ENCODE data around the gene MYNN. TPM values are rescaled to one million over a fixed set of nuclear protein-coding genes. Genes with fewer than 3 reads are reported as not detected.

MYNN gene
- total RNA-seq, 1 experiment from 2014 or later = 13.5 TPM

DNA sequence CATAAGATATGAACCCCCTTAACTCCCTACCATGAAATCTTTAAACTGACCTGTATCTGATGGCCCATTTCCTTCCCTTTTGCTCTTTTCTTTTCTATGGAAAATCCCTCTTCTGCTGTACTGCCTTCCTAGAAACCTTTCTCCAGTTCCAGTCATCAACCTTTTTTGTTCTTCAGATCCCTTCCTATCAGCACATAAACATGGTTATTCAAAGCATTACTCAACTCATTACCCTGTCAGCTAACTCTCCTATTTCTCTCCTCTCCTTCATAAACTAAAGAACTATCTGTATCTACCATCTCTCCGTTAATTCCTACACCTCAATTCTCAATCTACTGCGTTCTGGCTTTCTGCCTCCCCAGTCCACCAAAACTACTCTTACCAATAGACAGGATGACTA, 21.3 kb upstream of the MYNN start:
- no peaks in the 10 kb centered on the region for H3K79me2 ChIP-seq (ENCODE audit: insufficient read depth, low read length)
- H3K9ac ChIP-seq (ENCODE audit: low read length) = no peak overlapping the region
- ChIA-PET POLR2A (no interaction called here), CTCF (no interaction called here), RAD21 (ENCODE audit: low non-redundant PET in 1 of 2, low total read pairs in 2 of 2, uncharacterized antibody in 2 of 2, unreplicated experiment in 2 of 2) (no interaction called here)
- no peaks in the 10 kb centered on the region for H3K9me2 ChIP-seq (ENCODE audit: insufficient read depth)
- no peak overlapping the region for H3K4me3 ChIP-seq (replicated peaks in 1 of 2; ENCODE audit: low read depth in 1 of 2, low read length in 2 of 2)
- no peaks in the 10 kb centered on the region for H3K9me3 ChIP-seq (ENCODE audit: control insufficient read depth in 1 of 2, insufficient read depth in 1 of 2, low read depth in 1 of 2, low read length in 2 of 2)
- H4K20me1 ChIP-seq (ENCODE audit: insufficient read depth) = no peaks in the 10 kb centered on the region
- H3K4me1 ChIP-seq (ENCODE audit: control insufficient read depth in 1 of 2, insufficient read depth in 2 of 2, low read length in 2 of 2) = peaks cover 0 to 9% of the 10 kb centered on the region in 2 experiments; a peak in 1 of 4 replicates
- BruUV-seq (replicated peaks) = no TSS peak
- no peak overlapping the region for H3K27ac ChIP-seq (ENCODE audit: low read depth, low read length)
- H2AFZ ChIP-seq (ENCODE audit: low read depth, low read length, poor library complexity, severe bottlenecking) = no peak overlapping the region
- TF ChIP-seq RAD21 (IDR thresholded peaks at IDR 0.05; ENCODE audit: low read depth) (no peak), ZNF274 (IDR thresholded peaks at IDR 0.05; ENCODE audit: low read depth, low read length) (no peak), JUND (IDR thresholded peaks at IDR 0.05) (no peak), YY1 (IDR thresholded peaks at IDR 0.05; ENCODE audit: extremely low read depth, insufficient replicate concordance, low read depth, low read length) (no peak), EGR1 (IDR thresholded peaks at IDR 0.05; ENCODE audit: low read depth) (no peak), TCF7L2 (IDR thresholded peaks at IDR 0.05; ENCODE audit: borderline replicate concordance, extremely low read depth, insufficient read depth, insufficient read length) (no peak), POLR2A (IDR thresholded peaks at IDR 0.05; ENCODE audit: borderline replicate concordance, extremely low read depth, insufficient read depth, insufficient read length) (no peak), FOSL1 (IDR thresholded peaks at IDR 0.05; ENCODE audit: low read depth) (no peak), EZH2phosphoT487 (IDR thresholded peaks at IDR 0.05; ENCODE audit: borderline replicate concordance) (no peak), CEBPB (IDR thresholded peaks at IDR 0.05; ENCODE audit: low read depth) (no peak), ELF1 (IDR thresholded peaks at IDR 0.05; ENCODE audit: borderline replicate concordance, low read depth) (no peak), SRF (IDR thresholded peaks at IDR 0.05; ENCODE audit: low read depth) (no peak)
- TF ChIP-seq, protein P1, sequence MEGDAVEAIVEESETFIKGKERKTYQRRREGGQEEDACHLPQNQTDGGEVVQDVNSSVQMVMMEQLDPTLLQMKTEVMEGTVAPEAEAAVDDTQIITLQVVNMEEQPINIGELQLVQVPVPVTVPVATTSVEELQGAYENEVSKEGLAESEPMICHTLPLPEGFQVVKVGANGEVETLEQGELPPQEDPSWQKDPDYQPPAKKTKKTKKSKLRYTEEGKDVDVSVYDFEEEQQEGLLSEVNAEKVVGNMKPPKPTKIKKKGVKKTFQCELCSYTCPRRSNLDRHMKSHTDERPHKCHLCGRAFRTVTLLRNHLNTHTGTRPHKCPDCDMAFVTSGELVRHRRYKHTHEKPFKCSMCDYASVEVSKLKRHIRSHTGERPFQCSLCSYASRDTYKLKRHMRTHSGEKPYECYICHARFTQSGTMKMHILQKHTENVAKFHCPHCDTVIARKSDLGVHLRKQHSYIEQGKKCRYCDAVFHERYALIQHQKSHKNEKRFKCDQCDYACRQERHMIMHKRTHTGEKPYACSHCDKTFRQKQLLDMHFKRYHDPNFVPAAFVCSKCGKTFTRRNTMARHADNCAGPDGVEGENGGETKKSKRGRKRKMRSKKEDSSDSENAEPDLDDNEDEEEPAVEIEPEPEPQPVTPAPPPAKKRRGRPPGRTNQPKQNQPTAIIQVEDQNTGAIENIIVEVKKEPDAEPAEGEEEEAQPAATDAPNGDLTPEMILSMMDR (IDR thresholded peaks at IDR 0.05 in 2 of 3, conservative IDR thresholded peaks at IDR 0.05 in 1 of 3; ENCODE audit: borderline replicate concordance in 1 of 3, insufficient read depth in 1 of 3, low read depth in 2 of 3, low read length in 2 of 3) = no peak
- TF ChIP-seq, protein P2, sequence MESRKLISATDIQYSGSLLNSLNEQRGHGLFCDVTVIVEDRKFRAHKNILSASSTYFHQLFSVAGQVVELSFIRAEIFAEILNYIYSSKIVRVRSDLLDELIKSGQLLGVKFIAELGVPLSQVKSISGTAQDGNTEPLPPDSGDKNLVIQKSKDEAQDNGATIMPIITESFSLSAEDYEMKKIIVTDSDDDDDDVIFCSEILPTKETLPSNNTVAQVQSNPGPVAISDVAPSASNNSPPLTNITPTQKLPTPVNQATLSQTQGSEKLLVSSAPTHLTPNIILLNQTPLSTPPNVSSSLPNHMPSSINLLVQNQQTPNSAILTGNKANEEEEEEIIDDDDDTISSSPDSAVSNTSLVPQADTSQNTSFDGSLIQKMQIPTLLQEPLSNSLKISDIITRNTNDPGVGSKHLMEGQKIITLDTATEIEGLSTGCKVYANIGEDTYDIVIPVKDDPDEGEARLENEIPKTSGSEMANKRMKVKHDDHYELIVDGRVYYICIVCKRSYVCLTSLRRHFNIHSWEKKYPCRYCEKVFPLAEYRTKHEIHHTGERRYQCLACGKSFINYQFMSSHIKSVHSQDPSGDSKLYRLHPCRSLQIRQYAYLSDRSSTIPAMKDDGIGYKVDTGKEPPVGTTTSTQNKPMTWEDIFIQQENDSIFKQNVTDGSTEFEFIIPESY (IDR thresholded peaks at IDR 0.05; ENCODE audit: extremely low read depth, insufficient replicate concordance, low read length) = no peak
- TF ChIP-seq, protein P3, sequence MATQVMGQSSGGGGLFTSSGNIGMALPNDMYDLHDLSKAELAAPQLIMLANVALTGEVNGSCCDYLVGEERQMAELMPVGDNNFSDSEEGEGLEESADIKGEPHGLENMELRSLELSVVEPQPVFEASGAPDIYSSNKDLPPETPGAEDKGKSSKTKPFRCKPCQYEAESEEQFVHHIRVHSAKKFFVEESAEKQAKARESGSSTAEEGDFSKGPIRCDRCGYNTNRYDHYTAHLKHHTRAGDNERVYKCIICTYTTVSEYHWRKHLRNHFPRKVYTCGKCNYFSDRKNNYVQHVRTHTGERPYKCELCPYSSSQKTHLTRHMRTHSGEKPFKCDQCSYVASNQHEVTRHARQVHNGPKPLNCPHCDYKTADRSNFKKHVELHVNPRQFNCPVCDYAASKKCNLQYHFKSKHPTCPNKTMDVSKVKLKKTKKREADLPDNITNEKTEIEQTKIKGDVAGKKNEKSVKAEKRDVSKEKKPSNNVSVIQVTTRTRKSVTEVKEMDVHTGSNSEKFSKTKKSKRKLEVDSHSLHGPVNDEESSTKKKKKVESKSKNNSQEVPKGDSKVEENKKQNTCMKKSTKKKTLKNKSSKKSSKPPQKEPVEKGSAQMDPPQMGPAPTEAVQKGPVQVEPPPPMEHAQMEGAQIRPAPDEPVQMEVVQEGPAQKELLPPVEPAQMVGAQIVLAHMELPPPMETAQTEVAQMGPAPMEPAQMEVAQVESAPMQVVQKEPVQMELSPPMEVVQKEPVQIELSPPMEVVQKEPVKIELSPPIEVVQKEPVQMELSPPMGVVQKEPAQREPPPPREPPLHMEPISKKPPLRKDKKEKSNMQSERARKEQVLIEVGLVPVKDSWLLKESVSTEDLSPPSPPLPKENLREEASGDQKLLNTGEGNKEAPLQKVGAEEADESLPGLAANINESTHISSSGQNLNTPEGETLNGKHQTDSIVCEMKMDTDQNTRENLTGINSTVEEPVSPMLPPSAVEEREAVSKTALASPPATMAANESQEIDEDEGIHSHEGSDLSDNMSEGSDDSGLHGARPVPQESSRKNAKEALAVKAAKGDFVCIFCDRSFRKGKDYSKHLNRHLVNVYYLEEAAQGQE (IDR thresholded peaks at IDR 0.05; ENCODE audit: low read depth) = no peak
- TF ChIP-seq, protein P4, sequence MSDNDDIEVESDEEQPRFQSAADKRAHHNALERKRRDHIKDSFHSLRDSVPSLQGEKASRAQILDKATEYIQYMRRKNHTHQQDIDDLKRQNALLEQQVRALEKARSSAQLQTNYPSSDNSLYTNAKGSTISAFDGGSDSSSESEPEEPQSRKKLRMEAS (IDR thresholded peaks at IDR 0.05) = no peak
- TF ChIP-seq, protein P5, sequence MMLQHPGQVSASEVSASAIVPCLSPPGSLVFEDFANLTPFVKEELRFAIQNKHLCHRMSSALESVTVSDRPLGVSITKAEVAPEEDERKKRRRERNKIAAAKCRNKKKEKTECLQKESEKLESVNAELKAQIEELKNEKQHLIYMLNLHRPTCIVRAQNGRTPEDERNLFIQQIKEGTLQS (IDR thresholded peaks at IDR 0.05) = no peak
- H3K4me2 ChIP-seq (ENCODE audit: low read length) = no peak overlapping the region
- DNase-seq (ENCODE audit: low read depth, low spot score) (no peak), ATAC-seq (no peak)
- no peaks in the 10 kb centered on the region for H3K36me3 ChIP-seq (ENCODE audit: control insufficient read depth in 1 of 2, insufficient read depth in 2 of 2, low read length in 2 of 2)
- H3K27me3 ChIP-seq (ENCODE audit: insufficient read depth, low read length) = no peaks in the 10 kb centered on the region
- intact Hi-C loops (cut with micrococcal nuclease) = no loop called here
